T-helper 1 cell (primary cell): ENCODE data around the gene ITIH4.

Experiments used
- DNase-seq, 5 donors: peaks; one replicate each; pipeline ENCODE4 v3.0.0-alpha.2; 2012 to 2020

The ITIH4 gene

DNA sequence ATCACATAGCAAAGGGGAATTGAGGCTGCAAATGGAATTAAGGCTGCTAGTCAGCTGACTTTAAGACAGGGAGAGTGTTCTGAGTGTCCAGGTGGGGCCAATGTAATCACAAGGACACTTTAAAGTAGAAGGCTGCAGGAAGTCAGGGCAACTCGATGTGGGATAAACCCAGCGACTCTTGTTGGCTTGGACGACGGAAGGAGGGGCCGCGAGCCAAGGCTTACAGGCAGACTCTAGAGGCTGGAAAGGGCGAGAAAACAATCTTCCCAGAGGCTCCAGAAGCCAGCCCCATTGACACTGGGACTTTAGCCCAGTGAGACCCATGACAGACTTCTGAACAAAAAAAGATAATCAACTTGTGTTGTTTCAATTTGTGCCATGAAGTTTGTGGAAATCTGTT is 17.3 kb upstream of the ITIH4 start:
- DNase-seq = no peak

DNA sequence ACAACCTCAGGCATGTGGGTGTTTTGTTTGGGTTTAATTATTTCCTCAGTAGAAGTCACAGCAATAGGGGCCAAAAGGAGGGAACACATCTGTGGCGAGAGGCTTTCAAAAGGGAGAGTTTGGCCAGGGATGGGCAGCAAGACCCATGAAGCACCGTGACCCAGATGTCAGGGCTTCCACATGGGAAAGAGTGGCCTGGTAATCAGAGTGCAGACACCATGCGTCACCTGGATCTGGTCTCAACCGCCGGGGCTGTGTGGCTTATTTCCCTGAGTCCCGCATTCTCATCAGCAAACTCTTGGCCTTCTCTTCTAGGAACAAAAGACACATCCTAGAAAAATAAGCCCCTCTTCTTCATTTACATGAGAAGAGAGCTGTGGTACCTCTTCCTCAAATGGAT is 16.8 kb upstream of the ITIH4 start:
- DNase-seq = no peak

DNA sequence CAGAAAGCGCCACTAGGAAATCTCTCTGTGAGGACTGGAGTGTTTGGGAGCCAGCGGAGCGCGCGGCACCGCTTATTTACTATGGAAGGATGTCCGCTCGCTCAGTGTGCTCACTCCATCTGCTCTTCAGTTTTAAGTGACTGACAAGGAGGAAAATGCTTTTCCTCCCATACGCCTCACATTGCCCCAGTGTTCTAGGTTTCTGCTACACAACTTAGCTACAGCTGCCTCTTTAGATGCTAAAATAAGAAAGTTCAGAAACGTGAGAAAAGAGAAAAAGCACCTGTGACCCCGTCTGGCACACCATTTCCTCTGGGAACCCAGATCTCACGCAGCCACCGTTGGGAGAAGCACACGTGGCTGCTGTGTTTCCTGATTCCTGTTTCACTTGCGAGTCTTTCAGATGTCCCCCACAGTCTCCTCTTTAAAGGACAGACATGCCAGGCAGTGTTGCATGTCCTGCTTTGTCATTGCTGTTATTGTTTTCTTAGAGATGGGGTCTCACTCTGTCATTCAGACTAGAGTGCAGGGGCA is 16.0 kb upstream of the ITIH4 start:
- no peak for DNase-seq

DNA sequence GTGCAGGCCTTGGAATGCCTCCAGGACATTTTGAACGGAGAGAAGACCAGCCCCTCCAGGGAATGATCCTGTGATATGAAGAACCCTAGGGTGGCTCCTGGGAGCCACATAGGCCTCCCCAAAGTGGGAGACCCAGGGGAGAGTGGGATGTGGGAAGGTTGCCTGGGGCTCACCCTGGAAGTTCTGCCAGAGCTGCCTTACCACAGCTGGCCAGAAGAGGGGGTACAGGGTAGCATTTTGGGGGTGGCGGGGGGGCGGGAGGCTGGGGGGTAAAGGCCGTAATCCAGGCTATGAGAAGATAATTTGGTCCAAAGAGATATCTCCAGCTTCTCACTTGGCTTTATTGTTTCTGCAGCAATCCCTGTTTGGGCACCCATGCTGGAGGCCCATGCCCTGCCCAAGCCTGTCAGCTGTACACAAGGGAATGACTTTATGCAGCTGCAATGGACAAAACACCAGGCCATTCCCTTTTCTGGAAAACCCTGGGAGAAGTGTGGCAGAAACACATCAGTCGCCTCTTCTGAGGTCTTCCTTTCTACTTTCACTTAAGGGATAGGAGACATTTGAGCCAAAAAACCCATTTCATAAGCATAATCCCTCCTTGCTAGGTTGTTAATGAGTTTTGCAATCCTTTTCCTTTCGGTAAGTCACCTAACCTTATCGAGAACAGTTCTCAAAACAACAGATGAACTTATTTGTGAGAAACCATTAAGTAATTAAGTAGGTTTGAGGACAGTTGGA is 15.4 kb upstream of the ITIH4 start:
- DNase-seq = no peak

DNA sequence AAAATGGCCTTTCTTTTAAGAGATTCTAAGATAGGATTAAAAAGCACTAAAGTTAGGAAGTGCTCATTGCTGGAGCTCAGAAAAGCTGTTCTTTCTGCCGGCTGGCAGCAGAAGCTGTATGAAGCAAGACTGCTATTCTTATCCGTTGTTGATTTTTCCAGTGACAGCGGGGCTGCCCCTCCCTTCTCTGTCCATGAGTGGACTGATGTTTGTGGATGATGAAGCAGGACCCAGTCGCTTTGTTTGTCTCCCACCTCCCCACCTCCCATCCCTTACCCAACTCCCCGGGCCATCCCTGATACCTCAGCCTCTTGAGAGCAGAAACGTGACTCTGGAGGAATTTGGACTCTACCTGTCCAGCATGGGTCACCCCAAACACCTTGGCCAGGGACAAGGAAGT is 14.7 kb upstream of the ITIH4 start:
- no peak for DNase-seq

DNA sequence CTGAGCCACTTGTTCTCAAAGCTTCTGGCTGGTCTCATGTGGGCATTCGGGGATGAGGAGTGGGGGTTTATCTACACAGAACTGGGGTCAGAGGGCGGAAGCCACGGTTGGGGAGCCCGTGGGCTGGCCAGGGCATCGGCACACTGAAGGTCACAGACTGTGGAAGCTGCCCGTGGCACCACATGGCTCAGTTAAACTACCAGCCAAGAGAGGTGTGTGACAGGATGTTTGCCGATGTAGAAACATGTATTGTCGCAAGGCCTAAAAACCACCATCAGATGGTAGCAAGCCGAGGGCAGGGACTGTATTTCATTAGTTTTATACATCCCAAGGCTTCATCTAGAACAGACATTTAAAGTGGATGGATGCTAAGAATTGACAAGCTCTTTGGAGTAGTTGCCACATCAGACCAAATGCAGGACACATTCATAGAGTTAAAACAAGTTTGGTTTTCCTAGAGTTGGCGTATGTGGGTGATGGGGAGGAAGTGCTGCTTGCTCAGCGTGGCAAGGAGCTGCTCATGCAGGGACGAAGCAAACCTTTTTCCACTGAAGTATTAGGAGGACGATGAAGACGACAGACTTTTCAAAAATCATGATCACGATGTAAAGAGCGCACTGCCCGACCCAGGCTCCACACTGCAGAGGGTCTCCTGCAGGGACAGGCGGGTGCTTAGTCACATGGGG is 14.0 kb upstream of the ITIH4 start:
- DNase-seq = no peak

DNA sequence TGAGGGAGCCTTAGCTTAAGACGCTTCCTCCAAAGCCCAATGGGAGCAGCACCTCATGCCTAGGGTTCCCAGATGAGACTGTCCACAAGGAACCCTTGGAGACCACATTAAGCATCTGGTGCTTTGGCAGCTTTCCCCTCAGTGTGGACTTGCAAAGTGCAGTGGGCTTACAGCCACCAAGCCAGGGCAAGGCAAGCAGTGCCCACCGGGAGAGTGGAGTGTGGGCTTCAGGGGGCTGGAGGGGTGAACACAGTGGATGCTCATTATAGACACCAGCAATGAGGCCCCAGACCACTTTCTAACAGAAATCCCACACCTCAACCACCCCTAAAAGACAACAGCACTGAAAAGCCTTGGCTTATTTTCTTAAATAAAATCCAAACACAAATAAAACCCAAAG is 13.4 kb upstream of the ITIH4 start:
- DNase-seq = no peak

- DNase-seq = no peak
Measured at GRCh38 chr3:52843108-52843865, 12.8 kb upstream of the ITIH4 start.

GRCh38 chr3:52842424-52842823 is 12.0 kb upstream of the ITIH4 start:
- DNase-seq = no peak

- no peak for DNase-seq
Measured at GRCh38 chr3:52841981-52842340, 11.5 kb upstream of the ITIH4 start.

GRCh38 chr3:52841211-52841980 is 10.9 kb upstream of the ITIH4 start:
- DNase-seq = no peak

- DNase-seq = no peak
Measured at GRCh38 chr3:52839892-52840545, 9.5 kb upstream of the ITIH4 start.

GRCh38 chr3:52839268-52839575 is 8.8 kb upstream of the ITIH4 start:
- no peak for DNase-seq

GRCh38 chr3:52838561-52839267 is 8.2 kb upstream of the ITIH4 start:
- DNase-seq = peak in 1 of 5 donors; percentile 53

DNA sequence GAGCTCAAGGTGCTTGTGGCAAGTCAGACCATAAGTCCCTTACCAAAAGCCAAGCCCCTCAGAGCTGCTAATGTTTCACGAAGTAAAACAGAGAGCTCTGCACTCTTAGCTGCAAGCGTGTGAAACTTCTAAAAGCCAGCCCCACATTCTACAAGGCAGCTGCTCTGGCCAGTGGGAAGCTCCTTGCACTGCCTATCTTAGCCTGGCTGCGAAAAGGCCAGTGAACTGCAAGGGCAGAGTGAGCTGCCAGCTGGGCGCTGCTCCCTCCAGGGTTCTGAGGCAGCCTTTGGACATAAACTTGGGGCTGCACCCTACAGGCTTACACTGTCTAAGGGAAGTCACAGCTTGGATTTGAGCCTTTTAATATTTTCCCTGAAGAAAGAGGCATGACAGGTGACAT is 6.5 kb upstream of the ITIH4 start:
- no peak for DNase-seq

- no peak for DNase-seq
Measured at GRCh38 chr3:52836471-52836845, 6.0 kb upstream of the ITIH4 start.

DNA sequence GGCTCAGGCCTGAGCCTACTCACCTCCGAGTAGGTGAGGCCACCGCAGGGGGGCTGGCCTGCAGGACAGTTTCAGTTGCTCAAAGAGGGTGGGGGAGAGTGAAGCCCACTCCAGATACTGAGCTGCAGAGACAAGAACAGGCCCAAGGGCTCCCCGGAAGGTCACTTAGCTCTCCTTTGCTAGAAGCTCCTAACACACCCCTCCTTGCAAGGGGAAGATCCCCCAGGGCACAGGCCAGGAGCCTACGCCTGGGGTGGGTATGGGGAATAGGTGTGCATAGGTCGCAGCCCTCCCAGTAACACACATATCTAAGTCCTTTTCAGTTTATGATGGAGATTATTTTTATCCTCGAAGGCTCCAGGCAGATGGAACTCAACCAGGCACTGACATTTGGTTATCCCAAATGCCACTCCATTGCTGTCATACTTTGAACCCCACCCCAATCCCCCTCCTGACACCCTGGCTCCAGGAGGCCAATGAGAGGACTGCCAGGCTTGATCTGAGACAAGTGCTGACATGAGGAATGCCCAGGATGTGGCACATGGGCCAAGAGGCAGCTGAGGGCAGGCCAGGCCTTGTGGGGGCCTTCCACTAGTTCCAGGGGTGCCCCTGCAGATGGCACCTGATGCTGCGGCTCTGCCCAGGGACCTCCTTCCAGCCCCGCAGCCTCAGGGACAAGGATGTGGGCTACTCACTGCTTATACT is 5.4 kb upstream of the ITIH4 start:
- DNase-seq = no peak

- DNase-seq = no peak
Measured at GRCh38 chr3:52834871-52835501, 4.5 kb upstream of the ITIH4 start, which contains the start of gene MUSTN1. Gene MUSTN1 (minus strand): TSS chr3:52835019. CDS start chr3:52834948, 71 bp downstream.

- DNase-seq = no peak
Measured at GRCh38 chr3:52833202-52833601, 2.7 kb upstream of the ITIH4 start.

DNA sequence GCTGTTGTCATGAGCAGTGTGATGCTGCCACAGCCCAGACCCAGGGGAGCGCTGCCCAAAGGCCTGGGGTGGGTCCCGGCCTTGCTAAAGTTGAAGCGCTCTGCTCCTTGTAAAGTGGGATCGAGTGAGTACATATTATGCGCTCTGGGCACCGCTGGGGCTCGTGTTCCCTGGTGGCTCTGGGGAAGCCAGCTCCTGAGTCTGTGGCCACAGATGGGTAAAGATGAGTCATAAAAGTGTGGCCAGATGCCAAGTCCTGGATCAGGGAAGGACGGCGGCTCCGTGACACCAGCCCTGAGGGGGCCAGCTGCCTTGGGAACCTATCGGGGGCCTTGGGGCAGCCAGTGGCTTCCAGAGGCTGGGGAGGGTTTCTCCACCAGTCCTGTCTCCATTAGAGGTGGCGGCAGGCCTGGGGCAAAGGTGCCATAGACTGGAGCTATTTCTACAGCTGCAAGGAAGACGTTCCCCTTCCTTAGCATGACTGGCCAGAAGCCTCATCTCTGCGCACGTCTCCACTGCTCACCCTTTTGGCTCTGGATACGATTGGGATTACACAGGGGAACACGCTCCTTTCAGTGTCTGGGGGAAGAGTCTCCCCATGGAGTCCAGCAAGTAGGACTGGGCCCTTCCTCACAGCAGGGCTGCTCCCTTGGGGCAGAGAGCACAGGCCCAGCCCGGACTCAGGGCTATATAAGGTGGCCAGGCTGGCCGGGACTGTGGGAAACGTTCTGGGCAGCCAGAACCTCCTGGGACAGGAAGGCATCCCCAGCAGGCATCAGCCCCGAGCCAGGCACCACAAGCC is 1.2 kb upstream of the ITIH4 start:
- DNase-seq = no peak
